SK-N-SH (cell line): Measurements from ENCODE around the gene IRF5.

Experiments
- GABPA ChIP-seq: IDR thresholded peaks from 2 replicates; pipeline ENCODE4 v1.4.0; 2012; ENCODE audit warnings: low read depth, mild to moderate bottlenecking
- POLR2AphosphoS5 ChIP-seq: IDR thresholded peaks from 2 replicates; pipeline ENCODE4 v1.6.1; 2012; ENCODE audit warnings: low read depth, low read length
- RAD21 ChIP-seq: IDR thresholded peaks from 2 replicates; pipeline ENCODE4 v1.6.1; 2012; ENCODE audit warnings: mild to moderate bottlenecking, low read length
- RCOR1 ChIP-seq: fragments of 150-350 bp; IDR thresholded peaks from 2 replicates; pipeline ENCODE4 v1.6.1; 2017; ENCODE audit warnings: antibody characterized with exemption, low read length
- RXRA ChIP-seq: IDR thresholded peaks from 2 replicates; pipeline ENCODE4 v1.4.0; 2012; ENCODE audit warnings: low read depth, mild to moderate bottlenecking, borderline replicate concordance
- SIN3A ChIP-seq: IDR thresholded peaks from 2 replicates; pipeline ENCODE4 v1.6.1; 2012; ENCODE audit warnings: low read depth, mild to moderate bottlenecking, low read length, moderate library complexity, borderline replicate concordance
- SMC3 ChIP-seq: IDR thresholded peaks from 2 replicates; pipeline ENCODE4 v1.6.1; 2012; ENCODE audit warnings: low read depth, low read length, improper control_type of control experiment
- TF ChIP-seq, protein P1 (sequence below): fragments of 200-600 bp; sonication (generic); IDR thresholded peaks from 2 replicates; pipeline ENCODE4 v1.6.1; 2017; ENCODE audit warnings: antibody characterized with exemption, mild to moderate bottlenecking, moderate library complexity
- TF ChIP-seq, protein P2 (sequence below): IDR thresholded peaks from 2 replicates; pipeline ENCODE4 v1.4.0; 2012; ENCODE audit warnings: low read depth, borderline replicate concordance

DNA sequence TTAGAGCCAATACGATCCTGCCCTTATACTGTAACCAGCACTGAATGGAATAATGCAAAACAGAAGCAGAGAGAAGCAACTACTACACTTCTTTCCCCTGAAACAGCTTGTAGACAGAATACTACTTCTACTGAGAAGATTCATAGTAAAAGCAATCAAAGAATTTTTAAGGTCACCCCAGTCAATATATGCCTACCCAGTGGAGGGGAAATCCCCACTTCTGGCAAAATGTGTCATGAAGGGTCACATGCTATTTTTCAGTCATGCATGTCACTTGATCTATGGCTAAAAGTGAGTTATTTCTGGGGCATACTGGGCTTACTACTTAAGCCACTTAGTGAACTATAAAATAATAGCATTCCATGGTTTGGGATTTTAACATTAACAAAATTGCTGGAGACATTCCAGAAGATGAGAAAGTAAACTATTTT lies 25.6 kb downstream of the IRF5 start:
- TF ChIP-seq SIN3A (no peak), RAD21 (no peak), RCOR1 (no peak), POLR2AphosphoS5 (no peak), GABPA (no peak), SMC3 (no peak), RXRA (no peak)
- TF ChIP-seq, protein P1, sequence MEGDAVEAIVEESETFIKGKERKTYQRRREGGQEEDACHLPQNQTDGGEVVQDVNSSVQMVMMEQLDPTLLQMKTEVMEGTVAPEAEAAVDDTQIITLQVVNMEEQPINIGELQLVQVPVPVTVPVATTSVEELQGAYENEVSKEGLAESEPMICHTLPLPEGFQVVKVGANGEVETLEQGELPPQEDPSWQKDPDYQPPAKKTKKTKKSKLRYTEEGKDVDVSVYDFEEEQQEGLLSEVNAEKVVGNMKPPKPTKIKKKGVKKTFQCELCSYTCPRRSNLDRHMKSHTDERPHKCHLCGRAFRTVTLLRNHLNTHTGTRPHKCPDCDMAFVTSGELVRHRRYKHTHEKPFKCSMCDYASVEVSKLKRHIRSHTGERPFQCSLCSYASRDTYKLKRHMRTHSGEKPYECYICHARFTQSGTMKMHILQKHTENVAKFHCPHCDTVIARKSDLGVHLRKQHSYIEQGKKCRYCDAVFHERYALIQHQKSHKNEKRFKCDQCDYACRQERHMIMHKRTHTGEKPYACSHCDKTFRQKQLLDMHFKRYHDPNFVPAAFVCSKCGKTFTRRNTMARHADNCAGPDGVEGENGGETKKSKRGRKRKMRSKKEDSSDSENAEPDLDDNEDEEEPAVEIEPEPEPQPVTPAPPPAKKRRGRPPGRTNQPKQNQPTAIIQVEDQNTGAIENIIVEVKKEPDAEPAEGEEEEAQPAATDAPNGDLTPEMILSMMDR: no peak
- TF ChIP-seq, protein P2, sequence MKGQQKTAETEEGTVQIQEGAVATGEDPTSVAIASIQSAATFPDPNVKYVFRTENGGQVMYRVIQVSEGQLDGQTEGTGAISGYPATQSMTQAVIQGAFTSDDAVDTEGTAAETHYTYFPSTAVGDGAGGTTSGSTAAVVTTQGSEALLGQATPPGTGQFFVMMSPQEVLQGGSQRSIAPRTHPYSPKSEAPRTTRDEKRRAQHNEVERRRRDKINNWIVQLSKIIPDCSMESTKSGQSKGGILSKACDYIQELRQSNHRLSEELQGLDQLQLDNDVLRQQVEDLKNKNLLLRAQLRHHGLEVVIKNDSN: no peak
